ENCODE results near the gene ADAMTS12. TPM values are rescaled to one million over a fixed set of nuclear protein-coding genes. Genes with fewer than 3 reads are reported as not detected.
A peak's percentile ranks its signal among the peaks of the same experiment; 100 is the strongest.

ADAMTS12 gene
- total RNA-seq, result 1 to 10 TPM; 2.3 to 8.9 TPM

GRCh38 chr5:33891788-33892619 lies at the start of gene ADAMTS12:
ADAMTS12 (minus strand) TSS chr5:33891990; CDS start chr5:33891856, 134 bp downstream.
- ATAC-seq, result peak; percentile 41
- Histone ChIP-seq H3K9me3 (no peaks in the 10 kb centered on the region), H3K36me3 (replicated peaks in 1 of 2; ENCODE audit: insufficient read depth in 1 of 2, low read depth in 2 of 2) (no peaks in the 10 kb centered on the region), H3K4me1 (peaks cover 18% of the 10 kb centered on the region), H3K27ac (peak within 1 kb of the TSS in 2 of 4 donors; percentile 19 to 38), H3K4me3 (no peak within 1 kb of the TSS), H3K27me3 (peaks cover 2 to 13% of the 10 kb centered on the region in 2 donors)
- intact Hi-C loops (cut with DNase I), result no loop called here
- DNase-seq, result peak; percentile 13 to 21 (median 16)
- 2 to 5% methylated on average over 33 to 35 of the region's 45 CpGs for WGBS, 2 donors
- TF ChIP-seq CTCF (IDR thresholded peaks at IDR 0.05), result no peak
- no peak for TF ChIP-seq POLR2A (IDR thresholded peaks at IDR 0.05)

- Histone ChIP-seq H3K4me1 (peaks cover 17% of the 10 kb centered on the region), H3K4me3 (no peak overlapping the region), H3K27ac (no peak overlapping the region), H3K9me3 (no peaks in the 10 kb centered on the region), H3K27me3 (peaks cover 0 to 11% of the 10 kb centered on the region in 2 donors), H3K36me3 (replicated peaks in 1 of 2; ENCODE audit: insufficient read depth in 1 of 2, low read depth in 2 of 2) (no peaks in the 10 kb centered on the region)
- WGBS, 2 donors, result 72 to 75% methylated on average over 5 of the region's 5 CpGs
- intact Hi-C loops (cut with DNase I), result no loop called here
- TF ChIP-seq CTCF (IDR thresholded peaks at IDR 0.05) (no peak), POLR2A (IDR thresholded peaks at IDR 0.05) (no peak)
- ATAC-seq (no peak), DNase-seq (no peak)
These were observed 49.3 kb upstream of the ADAMTS12 start for GRCh38 chr5:33941090-33941489.

- WGBS, 2 donors, result 50 to 59% methylated on average over 8 of the region's 8 CpGs
- no peaks in the 10 kb centered on the region for H3K36me3 ChIP-seq (replicated peaks in 1 of 2; ENCODE audit: insufficient read depth in 1 of 2, low read depth in 2 of 2)
- TF ChIP-seq CTCF (IDR thresholded peaks at IDR 0.05) (no peak), POLR2A (IDR thresholded peaks at IDR 0.05) (no peak)
- H3K4me1 ChIP-seq, result peaks cover 22% of the 10 kb centered on the region
- no peaks in the 10 kb centered on the region for H3K9me3 ChIP-seq
- H3K27ac ChIP-seq, result no peak overlapping the region
- no peak for DNase-seq
- peaks cover 0 to 11% of the 10 kb centered on the region in 2 donors for H3K27me3 ChIP-seq
- intact Hi-C loops (cut with DNase I), result no loop called here
- H3K4me3 ChIP-seq, result no peak overlapping the region
- ATAC-seq, result no peak
These were observed 47.9 kb upstream of the ADAMTS12 start for GRCh38 chr5:33939556-33940262.

- TF ChIP-seq CTCF (IDR thresholded peaks at IDR 0.05) (no peak), POLR2A (IDR thresholded peaks at IDR 0.05) (no peak)
- Histone ChIP-seq H3K27ac (no peak overlapping the region), H3K4me3 (no peak overlapping the region), H3K4me1 (peaks cover 22% of the 10 kb centered on the region), H3K27me3 (peaks cover 0 to 11% of the 10 kb centered on the region in 2 donors), H3K9me3 (no peaks in the 10 kb centered on the region), H3K36me3 (replicated peaks in 1 of 2; ENCODE audit: insufficient read depth in 1 of 2, low read depth in 2 of 2) (no peaks in the 10 kb centered on the region)
- ATAC-seq, result no peak
- intact Hi-C loops (cut with DNase I), result no loop called here
- no peak for DNase-seq
- 6 to 24% methylated on average over 15 of the region's 15 CpGs for WGBS, 2 donors
These were observed 47.1 kb upstream of the ADAMTS12 start for GRCh38 chr5:33938881-33939280.

Measured in body of pancreas (tissue), 4 donors.